GM21360 (cell line): ENCODE measurements around the gene GC.
"Not testable (repeated sequence)": the region's sequence is repeated elsewhere in the genome, so short reads cannot be mapped to it uniquely, and the experiment has no call there.

Source experiments
- ATAC-seq: cut with Tn5 transposase; IDR thresholded peaks from one replicate; pipeline ENCODE4 v1.9.1; 2021; ENCODE audit warnings: mild to moderate bottlenecking, moderate library complexity; ENCODE audit not compliant: unreplicated experiment

GC gene, protein sequence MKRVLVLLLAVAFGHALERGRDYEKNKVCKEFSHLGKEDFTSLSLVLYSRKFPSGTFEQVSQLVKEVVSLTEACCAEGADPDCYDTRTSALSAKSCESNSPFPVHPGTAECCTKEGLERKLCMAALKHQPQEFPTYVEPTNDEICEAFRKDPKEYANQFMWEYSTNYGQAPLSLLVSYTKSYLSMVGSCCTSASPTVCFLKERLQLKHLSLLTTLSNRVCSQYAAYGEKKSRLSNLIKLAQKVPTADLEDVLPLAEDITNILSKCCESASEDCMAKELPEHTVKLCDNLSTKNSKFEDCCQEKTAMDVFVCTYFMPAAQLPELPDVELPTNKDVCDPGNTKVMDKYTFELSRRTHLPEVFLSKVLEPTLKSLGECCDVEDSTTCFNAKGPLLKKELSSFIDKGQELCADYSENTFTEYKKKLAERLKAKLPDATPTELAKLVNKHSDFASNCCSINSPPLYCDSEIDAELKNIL

DNA sequence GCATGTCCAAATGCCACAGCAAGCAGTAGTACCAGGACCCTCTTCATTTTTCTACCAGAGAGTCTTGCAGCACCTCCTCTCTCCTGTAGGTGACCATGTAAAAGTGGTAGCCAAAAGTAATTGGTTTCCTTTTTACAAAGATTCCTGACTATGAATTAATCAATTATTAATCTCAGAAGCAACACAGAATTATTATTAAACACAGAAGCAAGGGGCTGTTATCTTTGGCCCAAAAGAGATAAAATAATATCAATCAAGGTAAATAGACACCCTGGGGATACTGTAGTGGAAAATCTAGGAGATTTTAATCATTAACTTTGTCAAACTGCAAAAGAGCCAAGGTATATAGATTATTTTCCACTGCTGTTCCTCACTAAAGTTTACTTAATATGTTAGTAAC is at the start of gene GC:
Gene GC (minus strand): TSS at position 108 of the 400 bp plus-strand sequence. CDS start 61 bp downstream, at position 47.
- no peak for ATAC-seq

DNA sequence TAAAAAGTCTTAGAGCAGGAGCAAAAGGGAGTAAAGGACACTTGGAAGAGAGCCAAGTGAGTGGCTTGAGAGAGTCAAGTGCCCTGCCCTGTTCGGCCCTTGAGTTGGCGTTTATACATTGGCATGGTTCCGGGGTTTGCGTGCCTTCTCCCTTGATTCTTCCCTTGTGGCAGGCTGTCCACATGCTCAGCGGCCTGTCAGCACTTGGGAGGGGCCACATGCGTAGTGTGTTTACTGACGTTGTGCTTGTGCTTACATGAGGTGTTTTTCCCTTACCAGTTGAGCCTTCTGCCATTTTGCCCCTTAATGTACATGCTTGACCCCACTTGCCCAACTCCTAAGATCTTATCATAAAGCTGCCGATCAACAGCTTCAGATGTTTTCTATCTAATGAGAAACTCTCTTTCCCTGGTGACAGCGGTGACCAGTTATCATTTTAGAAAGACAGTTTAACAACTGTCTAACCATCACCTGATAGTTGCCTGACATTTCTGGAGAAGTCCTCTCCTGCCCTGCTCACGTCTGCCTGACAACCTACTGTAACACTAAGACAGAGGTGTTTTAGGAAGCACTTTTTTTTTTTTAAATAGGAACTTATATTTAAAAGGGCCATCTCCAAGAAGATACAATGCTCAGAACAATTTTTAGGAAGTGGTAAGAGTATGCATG is 49.5 kb upstream of the GC start:
- no peak for ATAC-seq

DNA sequence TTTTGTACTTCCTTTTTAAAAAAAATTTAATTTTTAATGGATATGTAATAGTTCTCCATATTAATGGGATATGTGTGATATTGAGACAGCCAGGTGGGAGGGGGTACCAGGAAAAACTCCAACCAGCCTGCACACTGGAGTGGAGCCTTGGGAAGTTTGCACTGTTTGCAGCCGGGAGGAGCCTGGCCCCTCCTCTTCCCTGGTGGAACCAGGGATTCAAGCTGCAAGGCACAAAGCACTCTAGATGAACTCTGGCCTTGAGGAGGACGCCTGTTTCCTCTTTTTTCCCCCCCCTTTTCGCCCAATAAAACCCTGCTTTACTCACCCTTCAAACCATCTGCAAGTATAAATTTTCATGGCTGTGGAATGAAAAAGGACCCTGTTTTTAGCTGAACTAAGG is 48.2 kb upstream of the GC start:
- ATAC-seq = no peak

DNA sequence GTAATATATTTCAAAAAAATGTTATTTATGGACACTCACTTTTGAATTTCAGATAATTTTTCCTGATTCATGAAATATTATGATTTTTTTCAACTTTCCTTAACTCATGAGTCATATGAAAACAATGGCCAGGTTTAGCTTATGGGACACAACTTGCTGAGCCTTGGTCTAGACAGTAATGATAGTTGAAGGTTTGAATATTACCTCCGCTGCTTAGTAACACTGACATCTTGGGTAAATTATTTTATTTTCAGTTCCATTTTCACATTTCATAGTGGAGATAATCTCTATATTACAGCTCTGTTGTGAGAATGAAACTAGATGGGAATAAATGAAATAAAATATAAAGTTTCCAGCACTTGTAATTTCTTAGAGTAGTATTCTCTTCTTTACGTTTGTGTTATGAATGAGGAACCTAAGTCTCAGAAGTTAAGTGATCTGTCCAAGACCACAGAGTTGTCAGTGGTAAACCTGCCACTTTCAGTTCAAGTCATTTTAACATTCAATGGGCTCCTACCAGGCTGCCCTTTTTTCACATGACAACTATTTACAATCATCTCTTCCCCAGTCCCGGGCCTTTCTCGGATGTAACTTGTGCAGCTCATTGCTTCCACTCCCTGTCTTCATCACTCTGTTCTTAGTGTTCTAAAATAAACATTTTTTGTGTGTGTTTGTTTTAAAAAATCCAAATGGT is 46.8 kb upstream of the GC start:
- ATAC-seq = no peak

DNA sequence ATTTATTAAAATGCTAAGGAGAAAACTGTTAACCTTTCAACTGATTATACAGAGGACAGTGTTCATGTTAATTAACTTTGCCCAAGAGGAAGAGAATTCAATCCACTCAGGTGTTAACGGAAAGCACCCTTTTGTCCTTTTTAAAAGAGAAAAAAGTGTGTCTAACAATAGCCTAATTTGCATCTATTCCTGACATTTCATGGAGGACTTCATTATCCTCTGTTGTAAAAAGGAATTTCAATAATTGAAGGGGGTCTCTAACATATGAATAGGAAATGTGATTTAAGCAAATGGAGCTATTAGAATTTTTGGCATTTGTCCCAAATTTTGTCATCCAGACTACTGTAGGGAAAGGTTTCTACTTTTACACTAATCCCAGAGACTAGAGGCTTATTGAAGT is 44.6 kb upstream of the GC start:
- ATAC-seq = no peak

DNA sequence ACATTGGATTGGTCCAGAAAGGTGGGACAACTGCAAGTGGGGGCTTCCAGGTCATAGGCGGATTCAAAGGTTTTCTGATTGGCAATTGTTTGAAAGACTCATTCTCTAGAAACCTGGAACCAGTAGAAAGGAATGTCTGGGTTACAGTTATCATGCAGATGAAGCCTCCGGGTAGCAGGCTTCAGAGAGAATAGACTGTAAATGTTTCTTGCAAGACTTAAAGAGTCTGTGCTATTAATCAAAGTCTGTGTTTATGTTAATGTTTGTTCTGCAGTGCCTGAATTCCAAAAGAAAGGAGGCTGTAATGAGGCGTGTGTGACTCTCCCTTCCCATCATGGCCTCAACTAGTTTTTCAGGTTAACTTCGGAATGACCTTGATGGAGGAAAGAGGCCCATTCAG is 43.9 kb upstream of the GC start:
- ATAC-seq = no peak

DNA sequence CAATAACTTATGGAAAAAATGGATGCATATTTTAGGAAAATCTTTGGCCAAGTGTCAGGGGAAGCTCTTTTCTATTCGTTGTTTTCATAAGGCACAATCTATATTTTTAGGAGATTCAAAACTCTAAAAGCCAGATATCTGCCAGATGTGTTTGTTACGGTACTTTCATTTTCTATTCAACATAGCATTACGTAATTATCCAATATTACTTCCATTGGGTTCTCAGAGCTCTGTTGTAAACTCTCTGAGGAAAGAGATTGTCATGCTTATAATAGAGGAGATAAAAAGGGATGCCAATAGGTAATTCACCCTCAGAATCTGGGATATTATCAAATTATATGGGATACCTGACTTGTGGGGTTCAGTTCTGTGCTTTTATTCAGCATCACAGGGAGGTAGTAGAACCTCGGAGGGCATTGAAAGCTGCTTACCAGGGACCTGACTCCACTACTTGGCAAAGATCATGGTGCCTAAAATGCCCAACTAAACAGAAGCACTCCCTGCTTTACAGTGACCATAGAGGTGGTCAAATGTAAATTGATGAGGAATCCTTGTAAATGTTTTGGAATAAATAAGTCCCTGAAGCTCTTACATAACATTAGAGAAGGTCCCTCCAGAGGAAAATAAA is 32.9 kb upstream of the GC start:
- ATAC-seq = no peak

DNA sequence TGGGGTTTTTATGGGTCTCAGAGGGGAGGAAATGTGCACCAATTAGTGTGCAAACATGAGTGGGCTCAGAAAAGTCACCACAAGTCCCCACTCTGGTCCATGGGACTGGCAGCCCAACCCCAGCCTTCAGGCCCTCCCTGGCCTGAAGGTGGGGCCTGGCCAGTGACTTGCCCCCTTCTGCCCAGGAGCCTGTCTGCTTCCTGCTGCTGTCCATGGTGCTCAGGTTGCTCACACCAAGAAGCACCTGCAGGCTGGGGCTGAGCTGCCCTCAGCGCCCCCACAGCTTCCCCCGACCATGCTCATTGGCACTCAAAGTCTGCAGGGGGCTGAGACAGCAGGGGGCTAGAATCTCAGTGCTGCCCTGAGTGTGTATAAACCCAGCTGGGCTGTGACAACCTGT is 30.6 kb upstream of the GC start:
- ATAC-seq = no peak

DNA sequence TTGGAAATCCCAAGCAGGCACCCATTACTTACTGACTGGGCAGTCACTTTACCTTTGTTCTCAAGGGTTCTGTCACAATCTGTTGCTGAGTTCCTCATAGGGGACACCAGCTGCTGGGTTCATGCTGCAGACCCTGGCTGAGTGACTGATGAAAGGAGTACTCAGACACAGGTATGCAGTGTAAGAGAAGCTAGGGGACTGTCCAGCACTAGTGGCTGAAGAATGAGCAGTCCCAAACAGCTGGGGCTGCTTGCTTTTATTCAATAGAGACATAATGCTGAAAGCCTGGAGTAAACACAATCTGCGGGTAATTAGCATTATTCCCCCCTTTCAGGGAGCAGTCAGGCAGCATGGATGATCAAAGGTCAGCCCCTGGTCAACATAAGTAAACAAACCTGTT is 25.9 kb upstream of the GC start:
- ATAC-seq = not testable (repeated sequence)

DNA sequence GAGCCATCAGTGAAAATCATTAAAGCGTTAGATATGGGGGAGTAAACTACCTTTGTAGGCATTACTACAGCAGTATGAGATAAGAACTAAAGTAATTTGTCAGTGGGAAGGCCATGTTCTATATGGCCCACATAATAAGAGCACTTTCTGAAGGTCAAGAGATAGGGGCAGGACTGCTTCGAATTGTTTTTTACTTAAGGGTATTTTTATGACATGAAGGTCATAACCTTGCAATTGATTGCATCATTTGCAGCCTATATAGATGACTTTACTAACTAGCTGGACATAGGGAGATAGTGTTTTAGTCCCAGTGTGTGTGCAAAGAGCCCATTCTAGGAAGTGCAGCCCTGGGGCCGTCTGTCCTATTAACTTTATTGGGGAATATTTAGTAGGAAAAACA is 23.6 kb upstream of the GC start:
- ATAC-seq = no peak

DNA sequence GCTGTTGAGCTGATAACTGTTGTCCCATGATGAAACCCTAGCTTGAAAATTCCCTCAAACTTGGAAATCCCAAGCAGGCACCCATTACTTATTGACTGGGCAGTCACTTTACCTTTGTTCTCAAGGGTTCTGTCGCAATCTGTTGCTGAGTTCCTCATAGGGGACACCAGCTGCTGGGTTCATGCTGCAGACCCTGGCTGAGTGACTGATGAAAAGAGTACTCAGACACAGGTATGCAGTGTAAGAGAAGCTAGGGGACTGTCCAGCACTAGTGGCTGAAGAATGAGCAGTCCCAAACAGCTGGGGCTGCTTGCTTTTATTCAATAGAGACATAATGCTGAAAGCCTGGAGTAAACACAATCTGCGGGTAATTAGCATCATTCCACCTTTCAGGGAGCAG is 21.4 kb upstream of the GC start:
- not testable (repeated sequence) for ATAC-seq

DNA sequence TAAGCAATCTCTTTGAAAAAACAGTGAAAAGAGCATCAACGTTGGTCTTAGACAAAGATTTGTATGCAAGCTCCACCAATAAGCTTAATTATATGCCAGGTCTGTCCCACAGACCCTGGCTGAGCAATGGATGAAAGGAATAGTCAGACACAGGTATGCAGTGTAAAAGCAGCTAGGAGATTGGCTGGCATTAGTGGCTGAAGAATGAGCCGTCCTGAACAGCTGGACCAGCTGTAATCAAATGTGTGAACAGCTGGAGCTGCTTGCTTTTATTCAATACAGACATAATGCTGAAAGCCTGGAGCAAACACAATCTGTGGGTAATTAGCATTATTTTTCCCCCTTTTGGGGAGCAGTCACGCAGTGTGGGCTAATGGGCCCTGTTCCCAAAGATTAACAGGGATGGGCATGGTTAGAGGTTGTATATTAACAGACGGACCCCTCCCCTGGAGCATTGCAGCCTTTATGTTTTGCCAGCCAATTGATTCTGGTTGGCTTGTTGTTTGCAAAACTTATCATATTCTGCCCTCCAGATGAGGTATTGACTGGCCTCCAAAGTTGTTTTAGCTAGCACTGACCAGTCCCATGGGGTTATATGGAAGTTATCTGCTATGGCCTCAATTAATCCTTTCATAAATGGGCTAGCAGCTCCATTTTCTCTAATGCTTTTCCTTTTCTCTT is 20.3 kb upstream of the GC start:
- not testable (repeated sequence) for ATAC-seq

DNA sequence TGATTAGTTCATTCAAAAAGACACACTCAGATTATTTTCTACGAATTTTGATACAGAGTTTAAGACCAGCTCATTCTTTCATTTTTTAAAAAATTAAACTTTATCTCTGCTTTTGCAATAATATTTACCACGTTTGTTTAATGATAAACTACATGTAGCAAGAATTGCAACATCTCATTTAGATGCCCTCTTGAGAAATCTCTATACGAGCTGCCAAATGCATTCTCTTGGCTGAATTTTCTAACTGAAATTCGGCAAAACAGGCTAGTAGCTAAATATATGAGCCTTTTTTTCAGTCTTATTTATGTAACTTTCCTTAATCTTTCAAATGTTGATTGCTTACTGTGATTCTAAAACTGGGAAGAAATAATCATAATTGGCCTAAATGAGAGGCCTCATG is 2.1 kb upstream of the GC start:
- ATAC-seq = no peak

DNA sequence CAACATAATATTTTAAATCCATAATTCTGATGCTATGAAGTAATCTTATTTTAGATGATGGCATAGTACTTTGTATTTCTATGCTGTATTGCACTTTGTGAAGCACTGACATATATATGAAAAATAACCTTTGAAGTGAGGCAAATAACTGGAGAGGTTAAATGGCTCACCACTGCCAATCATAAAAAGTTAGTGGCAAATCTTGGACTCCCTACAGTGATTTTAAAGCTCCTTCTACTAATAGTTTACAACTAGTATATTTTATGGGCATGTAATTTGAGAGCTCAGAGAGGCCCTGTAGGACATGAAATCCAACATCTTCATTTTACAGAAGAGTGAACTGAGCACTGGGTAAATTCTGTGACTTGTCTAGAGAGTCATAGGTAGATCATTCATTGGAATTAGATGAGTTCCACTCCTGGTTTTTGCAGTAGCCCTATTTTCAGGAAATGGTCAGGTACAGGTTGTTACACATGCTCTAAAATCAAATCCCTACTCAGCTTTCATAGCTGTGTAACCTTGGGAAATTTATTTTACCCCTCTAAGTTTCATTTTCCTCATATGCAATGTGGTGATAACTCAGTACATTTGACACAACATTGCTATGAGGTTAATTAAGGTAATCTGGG is 804 bp upstream of the GC start:
- ATAC-seq = no peak

DNA sequence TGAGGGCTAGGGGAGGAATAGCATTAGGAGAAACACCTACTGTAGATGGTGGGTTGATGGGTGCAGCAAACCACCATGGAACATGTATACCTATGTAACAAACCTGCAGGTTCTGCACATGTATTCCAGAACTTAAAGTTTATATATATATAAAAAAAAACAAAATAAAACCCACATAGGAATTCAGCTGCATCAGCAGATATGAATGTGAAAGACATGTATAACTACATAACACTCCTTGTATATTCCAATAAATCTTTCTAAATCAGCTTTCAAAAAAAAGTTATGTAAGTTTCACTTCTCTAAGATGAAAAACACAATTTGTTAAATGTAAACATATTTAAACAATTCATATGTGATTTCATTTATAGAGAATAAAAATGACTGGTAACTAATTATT is 6.0 kb downstream of the GC start:
- ATAC-seq = no peak

DNA sequence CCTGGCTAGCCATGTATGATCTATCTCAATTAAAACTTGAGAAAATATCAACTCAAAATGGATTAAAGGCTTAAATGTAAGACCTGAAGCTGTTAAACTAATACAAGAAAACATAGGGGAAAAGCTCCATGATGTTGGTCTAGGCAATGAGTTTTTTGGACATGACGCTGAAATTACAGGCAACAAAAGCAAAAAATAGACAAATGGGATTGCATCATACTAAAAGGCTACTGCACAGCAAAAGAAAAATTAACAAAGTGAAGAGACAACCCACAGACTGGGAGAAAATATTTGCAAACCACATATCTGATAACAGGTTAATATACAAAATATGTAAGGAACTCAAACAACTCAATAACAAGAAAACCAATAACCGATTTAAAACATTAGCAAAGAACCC is 8.4 kb downstream of the GC start:
- ATAC-seq = no peak

DNA sequence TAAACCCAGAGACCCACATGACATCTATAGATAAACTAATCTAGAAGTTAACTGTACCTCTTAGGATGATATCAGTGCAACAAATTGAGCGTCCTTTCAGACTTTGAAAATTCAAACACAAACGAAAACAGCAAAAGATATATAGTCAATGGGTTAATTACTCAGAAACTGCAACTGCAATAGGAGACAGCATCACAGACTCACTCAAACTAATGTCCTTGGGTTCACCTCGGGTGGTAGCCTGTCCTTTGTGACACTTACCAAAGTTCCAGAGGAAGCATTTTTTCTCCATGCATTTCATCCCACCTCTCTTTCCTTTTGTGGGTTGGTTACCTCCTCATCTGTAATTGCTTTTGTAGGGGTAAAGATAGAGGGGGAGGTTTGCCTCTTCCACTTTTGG is 9.7 kb downstream of the GC start:
- ATAC-seq = no peak

DNA sequence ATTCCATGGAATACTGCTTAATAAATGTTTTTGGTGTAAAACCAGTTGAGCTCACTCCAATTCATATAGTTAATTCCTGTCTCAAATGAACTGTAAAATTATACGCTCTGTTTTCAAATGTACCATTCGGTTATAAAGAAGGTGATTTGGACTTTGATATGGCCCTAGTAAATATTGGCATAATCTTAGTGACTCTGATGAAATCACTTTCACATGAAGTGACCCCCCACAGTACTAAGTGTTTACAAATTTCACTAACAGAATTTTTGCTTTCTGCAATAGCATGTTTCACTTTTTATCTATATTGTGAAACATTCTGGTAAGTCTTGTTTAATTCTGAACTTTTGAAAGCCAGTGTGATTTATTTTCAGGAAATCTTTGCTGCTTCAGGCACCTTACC is 10.9 kb downstream of the GC start:
- no peak for ATAC-seq

DNA sequence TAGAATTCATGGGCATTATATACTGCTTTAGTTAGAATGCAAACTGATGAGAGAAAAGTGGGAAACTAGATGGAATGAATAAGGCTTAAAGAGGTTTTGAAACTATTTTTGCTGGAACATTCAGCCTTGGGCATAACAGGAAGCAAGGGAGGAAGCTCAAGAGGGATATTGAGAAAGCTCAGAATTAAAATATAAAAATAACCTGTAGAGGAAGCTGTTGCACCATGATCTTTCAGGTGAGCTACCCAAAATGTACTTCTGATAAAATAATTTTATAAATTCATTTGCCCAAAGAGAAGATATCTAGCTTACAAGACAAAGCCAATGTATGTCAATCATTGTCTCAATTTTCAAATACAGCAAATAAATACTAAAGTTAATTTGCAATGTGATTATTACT is 11.3 kb downstream of the GC start:
- ATAC-seq = no peak

DNA sequence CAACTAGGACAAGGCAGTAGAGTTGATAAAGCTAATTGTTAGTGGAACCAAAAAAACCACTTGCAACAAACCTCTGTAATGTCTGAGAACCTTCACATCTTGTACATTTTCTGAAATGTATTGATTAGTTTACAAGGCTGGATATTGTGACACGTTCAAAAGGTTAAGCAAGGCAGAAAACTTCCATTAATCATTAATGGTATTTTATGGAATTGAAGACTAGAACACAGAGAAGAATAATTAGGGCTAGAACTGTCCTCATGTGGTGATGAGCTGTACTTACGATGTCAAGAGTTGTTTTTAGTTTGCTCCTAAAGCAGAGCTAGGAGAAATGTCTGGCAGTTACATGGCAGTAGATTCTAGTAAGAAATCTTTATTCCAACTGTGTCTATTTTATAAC is 12.3 kb downstream of the GC start:
- no peak for ATAC-seq
